HUES64 (cell line): ENCODE data around the gene TPBGL.

ENCODE experiments used
- H3K27ac ChIP-seq: 2 replicates; pipeline ENCODE4 v1.7.0; 2013; ENCODE audit warnings: low read depth, low read length, inconsistent platforms
- H3K27me3 ChIP-seq: 2 replicates; pipeline ENCODE4 v1.6.1; 2013; ENCODE audit warnings: mild to moderate bottlenecking, low read length; ENCODE audit not compliant: insufficient read depth
- H3K36me3 ChIP-seq: 2 replicates; pipeline ENCODE4 v1.6.1; 2013; ENCODE audit warnings: mild to moderate bottlenecking, low read length; ENCODE audit not compliant: insufficient read depth
- H3K4me1 ChIP-seq: 2 replicates; pipeline ENCODE4 v1.6.1; 2013; ENCODE audit warnings: mild to moderate bottlenecking, low read length, moderate library complexity; ENCODE audit not compliant: insufficient read depth
- H3K4me3 ChIP-seq: 2 replicates; pipeline ENCODE4 v1.5.1; 2013; ENCODE audit warnings: mild to moderate bottlenecking, low read length, moderate library complexity
- H3K9ac ChIP-seq: 2 replicates; pipeline ENCODE4 v1.6.1; 2013; ENCODE audit warnings: mild to moderate bottlenecking, low read depth, low read length
- H3K9me3 ChIP-seq: 2 replicates; pipeline ENCODE4 v1.6.1; 2013; ENCODE audit warnings: low read depth, low read length; ENCODE audit not compliant: insufficient read depth
- WGBS: fragments of 150-250, 120-280 bp; methylation state at CpG from one replicate; pipeline ENCODE4 v1.1.7; 2013; ENCODE audit warnings: missing lambda C conversion rate; 5-methylcytosine and 5-hydroxymethylcytosine counted together

Gene TPBGL

GRCh38 chr11:75239531-75240290 lies 863 bp upstream of the TPBGL start:
- H3K27me3 ChIP-seq = peaks cover 72% of the 10 kb centered on the region
- H3K9ac ChIP-seq = no peak overlapping the region
- 46% methylated on average over 10 of the region's 10 CpGs for WGBS
- H3K4me1 ChIP-seq = peaks cover 19% of the 10 kb centered on the region
- peak overlapping the region; percentile 58 for H3K4me3 ChIP-seq
- H3K9me3 ChIP-seq = no peaks in the 10 kb centered on the region
- H3K36me3 ChIP-seq = no peaks in the 10 kb centered on the region
- H3K27ac ChIP-seq = no peak overlapping the region

- H3K9me3 ChIP-seq = no peaks in the 10 kb centered on the region
- no peak overlapping the region for H3K27ac ChIP-seq
- H3K4me3 ChIP-seq = peak overlapping the region; percentile 58
- H3K27me3 ChIP-seq = peaks cover 82% of the 10 kb centered on the region
- peaks cover 14% of the 10 kb centered on the region for H3K4me1 ChIP-seq
- under 1% methylated on average over 140 of the region's 140 CpGs for WGBS
- H3K36me3 ChIP-seq = no peaks in the 10 kb centered on the region
- H3K9ac ChIP-seq = peak overlapping the region; percentile 69
These were observed 697 bp downstream of the TPBGL start for GRCh38 chr11:75241036-75241905.

GRCh38 chr11:75241906-75242644 lies 1.5 kb downstream of the TPBGL start:
- H3K27ac ChIP-seq = no peak overlapping the region
- peaks cover 13% of the 10 kb centered on the region for H3K4me1 ChIP-seq
- H3K36me3 ChIP-seq = no peaks in the 10 kb centered on the region
- no peaks in the 10 kb centered on the region for H3K9me3 ChIP-seq
- peak overlapping the region; percentile 58 for H3K4me3 ChIP-seq
- H3K27me3 ChIP-seq = peaks cover 82% of the 10 kb centered on the region
- WGBS = 8% methylated on average over 72 of the region's 72 CpGs
- no peak overlapping the region for H3K9ac ChIP-seq

DNA sequence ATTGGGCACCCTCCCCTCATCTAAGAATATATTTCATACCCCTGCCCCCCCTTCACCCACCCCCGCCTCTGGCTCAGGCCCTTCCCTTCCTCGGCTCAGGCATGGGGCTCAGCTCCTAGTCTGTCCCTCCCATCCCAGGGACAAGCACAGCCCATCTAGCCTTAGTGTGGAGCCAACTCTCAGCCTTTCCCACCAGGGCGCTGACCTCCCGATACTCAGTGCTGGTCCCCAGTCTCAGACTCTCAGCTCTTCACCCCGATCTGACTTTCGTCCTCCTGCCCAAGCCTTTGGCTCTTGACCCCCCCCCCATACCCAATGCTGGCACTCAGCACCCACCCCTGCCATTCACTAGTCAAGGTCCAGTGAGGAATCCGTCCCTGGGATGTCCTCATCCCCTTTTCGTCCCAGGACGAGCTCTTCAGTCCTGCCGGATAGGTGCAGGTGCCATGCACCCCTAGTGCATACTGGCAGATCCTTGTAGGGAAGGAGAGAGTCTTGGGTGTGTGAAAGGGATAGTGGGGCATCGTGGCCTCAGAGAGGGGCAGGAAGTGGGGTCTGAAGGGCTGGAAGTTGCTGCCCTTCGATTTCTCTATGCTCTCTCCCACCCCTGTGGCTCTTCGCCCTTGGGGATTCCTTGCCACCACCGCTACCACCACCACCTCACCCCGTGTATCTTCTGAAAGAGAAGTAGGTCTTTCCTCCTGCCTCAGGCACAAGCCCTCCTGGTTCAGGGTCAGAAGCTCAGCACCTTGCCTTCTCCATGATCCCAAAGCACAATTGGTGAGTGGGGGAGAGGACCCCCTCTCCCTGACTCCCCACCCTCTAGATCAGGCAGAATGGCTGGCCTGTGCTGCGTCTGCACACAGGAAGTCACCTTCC lies 2.4 kb downstream of the TPBGL start:
- Histone ChIP-seq H3K4me3 (no peak overlapping the region), H3K9me3 (no peaks in the 10 kb centered on the region), H3K4me1 (peaks cover 13% of the 10 kb centered on the region), H3K9ac (no peak overlapping the region), H3K36me3 (no peaks in the 10 kb centered on the region), H3K27ac (no peak overlapping the region), H3K27me3 (peaks cover 75% of the 10 kb centered on the region)
- WGBS = 85% methylated on average over 16 of the region's 16 CpGs

GRCh38 chr11:75244052-75244814 lies 3.7 kb downstream of the TPBGL start:
- no peak overlapping the region for H3K27ac ChIP-seq

GRCh38 chr11:75245356-75246005 lies 4.9 kb downstream of the TPBGL start:
- H3K4me1 ChIP-seq = no peaks in the 10 kb centered on the region
- no peaks in the 10 kb centered on the region for H3K9me3 ChIP-seq
- peaks cover 51% of the 10 kb centered on the region for H3K27me3 ChIP-seq
- H3K9ac ChIP-seq = no peak overlapping the region
- H3K4me3 ChIP-seq = no peak overlapping the region
- no peak overlapping the region for H3K27ac ChIP-seq
- H3K36me3 ChIP-seq = no peaks in the 10 kb centered on the region
- WGBS = 90% methylated on average over 1 of the region's 5 CpGs

More at GRCh38 chr11:75244052-75244814, 3.7 kb downstream of the TPBGL start:
- H3K4me3 ChIP-seq = no peak overlapping the region
- no peaks in the 10 kb centered on the region for H3K9me3 ChIP-seq
- H3K4me1 ChIP-seq = peaks cover 10% of the 10 kb centered on the region
- no peaks in the 10 kb centered on the region for H3K36me3 ChIP-seq
- 81% methylated on average over 10 of the region's 10 CpGs for WGBS
- H3K27me3 ChIP-seq = peaks cover 64% of the 10 kb centered on the region
- no peak overlapping the region for H3K9ac ChIP-seq

GRCh38 chr11:75246006-75246670 lies 5.6 kb downstream of the TPBGL start:
- 88% methylated on average over 7 of the region's 7 CpGs for WGBS
- H3K4me1 ChIP-seq = no peaks in the 10 kb centered on the region
- H3K9ac ChIP-seq = no peak overlapping the region

GRCh38 chr11:75246671-75247350 lies 6.2 kb downstream of the TPBGL start:
- H3K9me3 ChIP-seq = 0 out of 2 replicates have a peak, but pooled peaks cover 4% of the 10 kb centered on the region
- no peak overlapping the region for H3K9ac ChIP-seq
- no peaks in the 10 kb centered on the region for H3K4me1 ChIP-seq
- 90% methylated on average over 11 of the region's 11 CpGs for WGBS
- H3K27ac ChIP-seq = no peak overlapping the region
- no peak overlapping the region for H3K4me3 ChIP-seq
- peaks cover 39% of the 10 kb centered on the region for H3K27me3 ChIP-seq
- no peaks in the 10 kb centered on the region for H3K36me3 ChIP-seq

More at GRCh38 chr11:75246006-75246670, 5.6 kb downstream of the TPBGL start:
- H3K4me3 ChIP-seq = no peak overlapping the region
- no peak overlapping the region for H3K27ac ChIP-seq
- H3K9me3 ChIP-seq = no peaks in the 10 kb centered on the region
- H3K36me3 ChIP-seq = no peaks in the 10 kb centered on the region
- peaks cover 45% of the 10 kb centered on the region for H3K27me3 ChIP-seq

DNA sequence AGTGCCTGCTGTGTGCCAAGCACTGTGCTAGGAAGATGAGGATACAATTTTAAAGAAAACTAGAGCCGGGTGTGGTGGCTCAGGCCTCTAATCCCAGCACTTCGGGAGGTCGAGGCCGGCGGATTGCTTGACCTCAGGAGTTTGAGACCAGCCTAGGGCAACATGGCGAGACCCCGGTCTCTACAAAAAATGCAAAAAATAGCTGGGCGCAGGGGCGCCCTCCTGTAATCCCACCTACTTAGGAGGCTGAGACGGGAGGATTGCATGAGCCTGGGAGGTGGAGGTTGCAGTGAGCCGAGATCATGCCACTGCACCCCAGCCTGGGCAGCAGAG lies 8.3 kb downstream of the TPBGL start:
- Histone ChIP-seq H3K4me3 (no peak overlapping the region), H3K9me3 (peaks cover 4% of the 10 kb centered on the region; the same call in 1 of the 2 replicates), H3K27ac (no peak overlapping the region), H3K4me1 (no peaks in the 10 kb centered on the region), H3K9ac (no peak overlapping the region), H3K36me3 (no peaks in the 10 kb centered on the region), H3K27me3 (peaks cover 19% of the 10 kb centered on the region)
- WGBS = 48% methylated on average over 8 of the region's 11 CpGs
